Trophoblast cell (in vitro differentiated cells and primary cell): ENCODE results near the gene SMIM44.

ENCODE experiments used
- DNase-seq, 2 donors: peaks; one replicate each; pipeline ENCODE4 v3.0.0-alpha.2; 2016
- H2AFZ ChIP-seq: 2 replicates; pipeline ENCODE4 v1.6.1; 2013; ENCODE audit warnings: low read length, moderate library complexity, mild to moderate bottlenecking; ENCODE audit not compliant: insufficient read depth, poor library complexity
- H2AK5ac ChIP-seq: 2 replicates; pipeline ENCODE4 v1.6.1; 2013; ENCODE audit warnings: mild to moderate bottlenecking, low read length
- H2BK120ac ChIP-seq: 2 replicates; pipeline ENCODE4 v1.6.1; 2013; ENCODE audit warnings: low read length, mild to moderate bottlenecking, moderate library complexity; ENCODE audit not compliant: insufficient read depth, poor library complexity
- H2BK12ac ChIP-seq: 2 replicates; pipeline ENCODE4 v1.6.1; 2013; ENCODE audit warnings: mild to moderate bottlenecking, low read length, moderate library complexity
- H2BK5ac ChIP-seq: 2 replicates; pipeline ENCODE4 v1.6.1; 2013; ENCODE audit warnings: low read length, low read depth, moderate library complexity, mild to moderate bottlenecking; ENCODE audit not compliant: poor library complexity
- H3K14ac ChIP-seq: 2 replicates; pipeline ENCODE4 v1.6.1; 2013; ENCODE audit warnings: mild to moderate bottlenecking, low read length
- H3K18ac ChIP-seq: 2 replicates; pipeline ENCODE4 v1.6.1; 2013; ENCODE audit warnings: mild to moderate bottlenecking, low read length
- H3K23ac ChIP-seq: 2 replicates; pipeline ENCODE4 v1.6.1; 2013; ENCODE audit warnings: low read length
- H3K27ac ChIP-seq: 2 replicates; pipeline ENCODE4 v1.5.1; 2013; ENCODE audit warnings: low read depth, mild to moderate bottlenecking, inconsistent platforms, low read length, moderate library complexity
- H3K27me3 ChIP-seq: 2 replicates; pipeline ENCODE4 v1.6.1; 2013; ENCODE audit warnings: inconsistent platforms, mild to moderate bottlenecking, low read length, moderate library complexity; ENCODE audit not compliant: insufficient read depth
- H3K36me3 ChIP-seq, 2 experiments: 1 replicate in 1 of 2; 2 replicates in 1 of 2; pipeline ENCODE4 v1.6.1; 2013; ENCODE audit warnings: low read length in 2 of 2, mild to moderate bottlenecking in 2 of 2, moderate library complexity in 1 of 2; ENCODE audit not compliant: insufficient read depth in 2 of 2, control insufficient read depth in 1 of 2
- H3K4ac ChIP-seq: 2 replicates; pipeline ENCODE4 v1.6.1; 2013; ENCODE audit warnings: low read depth, mild to moderate bottlenecking, low read length, moderate library complexity
- H3K4me1 ChIP-seq, 2 experiments: 1 replicate in 1 of 2; 2 replicates in 1 of 2; pipeline ENCODE4 v1.6.1; 2013; ENCODE audit warnings: low read length in 2 of 2, mild to moderate bottlenecking in 2 of 2, moderate library complexity in 1 of 2; ENCODE audit not compliant: insufficient read depth in 2 of 2, control insufficient read depth in 1 of 2
- H3K4me2 ChIP-seq: 2 replicates; pipeline ENCODE4 v1.6.1; 2013; ENCODE audit warnings: inconsistent platforms, mild to moderate bottlenecking, low read length, moderate library complexity
- H3K4me3 ChIP-seq: 2 replicates; pipeline ENCODE4 v1.5.1; 2013; ENCODE audit warnings: mild to moderate bottlenecking, low read depth, low read length, inconsistent platforms
- H3K79me1 ChIP-seq: one replicate; pipeline ENCODE4 v1.6.1; 2013; ENCODE audit warnings: low read length
- H3K79me2 ChIP-seq: 2 replicates; pipeline ENCODE4 v1.6.1; 2013; ENCODE audit warnings: low read length, mild to moderate bottlenecking; ENCODE audit not compliant: control insufficient read depth, insufficient read depth, poor library complexity
- H3K9ac ChIP-seq: 2 replicates; pipeline ENCODE4 v1.6.1; 2013; ENCODE audit warnings: mild to moderate bottlenecking, low read length
- H3K9me3 ChIP-seq: 2 replicates; pipeline ENCODE4 v1.6.1; 2013; ENCODE audit warnings: low read depth, mild to moderate bottlenecking, control low read depth, inconsistent platforms, low read length; ENCODE audit not compliant: insufficient read depth
- H4K12ac ChIP-seq: 2 replicates; pipeline ENCODE4 v1.6.1; 2013; ENCODE audit warnings: low read depth, mild to moderate bottlenecking, low read length, moderate library complexity
- H4K8ac ChIP-seq: 2 replicates; pipeline ENCODE4 v1.6.1; 2013; ENCODE audit warnings: low read depth, mild to moderate bottlenecking, low read length, moderate library complexity
- H4K91ac ChIP-seq: one replicate; pipeline ENCODE4 v1.6.1; 2013; ENCODE audit warnings: low read depth, mild to moderate bottlenecking, low read length, moderate library complexity
- WGBS: extraction: QIAGEN DNeasy Blood & Tissue Kit; methylation state at CpG from one replicate; pipeline ENCODE4 v1.1.7; 2013; ENCODE audit warnings: missing lambda C conversion rate; ENCODE audit not compliant: insufficient read length, insufficient coverage; ENCODE audit errors: extremely low coverage; 5-methylcytosine and 5-hydroxymethylcytosine counted together

SMIM44 gene

DNA sequence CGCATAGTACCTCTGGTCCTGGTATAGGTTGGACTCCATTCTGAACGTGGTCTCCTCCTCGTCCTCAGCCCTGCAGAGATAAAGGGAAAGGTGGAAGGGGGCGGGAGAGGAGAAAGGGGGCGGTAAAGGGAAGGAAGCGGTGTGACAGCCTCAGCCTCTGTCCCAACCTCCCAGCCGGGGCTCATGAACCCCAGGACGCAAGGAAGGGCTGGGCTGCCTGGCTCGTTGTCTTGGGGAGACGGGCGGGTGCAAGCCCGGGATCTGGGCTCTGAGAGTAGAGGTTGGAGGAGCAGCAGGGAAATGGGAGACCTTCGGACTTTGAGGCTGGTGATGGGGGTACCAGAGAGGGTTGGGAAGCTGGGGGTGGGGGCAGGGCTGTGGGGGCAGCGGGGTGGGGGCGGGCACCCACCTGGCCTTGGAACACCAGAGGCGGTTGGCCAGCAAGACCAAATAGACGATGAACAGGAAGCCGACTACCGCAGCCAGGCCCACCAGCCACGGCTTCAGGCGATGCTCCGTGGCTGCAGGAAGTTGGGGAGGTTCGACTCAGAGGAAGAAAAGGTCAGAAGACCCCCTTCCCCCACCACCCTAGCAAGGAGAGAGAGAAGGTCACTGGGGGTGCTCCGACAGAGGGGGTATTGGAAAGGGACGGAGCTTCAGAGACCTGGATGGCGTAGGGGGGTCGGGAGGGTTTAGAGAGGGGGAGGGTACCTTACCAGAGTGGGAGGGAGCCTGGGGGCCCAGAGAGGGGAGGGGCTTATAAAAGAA lies 4.6 kb downstream of the SMIM44 start:
- Histone ChIP-seq H3K27ac (no peak overlapping the region), H2AK5ac (no peak overlapping the region), H3K4ac (no peak overlapping the region), H4K91ac (no peak overlapping the region), H3K4me1 (no peaks in the 10 kb centered on the region), H4K8ac (no peak overlapping the region), H3K27me3 (no peaks in the 10 kb centered on the region), H2BK120ac (no peak overlapping the region), H2BK5ac (no peak overlapping the region), H3K36me3 (no peaks in the 10 kb centered on the region), H3K79me1 (no peaks in the 10 kb centered on the region), H3K23ac (no peak overlapping the region), H4K12ac (no peak overlapping the region), H3K18ac (no peak overlapping the region), H3K9ac (no peak overlapping the region), H3K14ac (no peak overlapping the region), H3K4me3 (no peak overlapping the region), H3K79me2 (no peaks in the 10 kb centered on the region), H3K9me3 (peaks cover 20% of the 10 kb centered on the region), H2BK12ac (no peak overlapping the region), H3K4me2 (no peak overlapping the region), H2AFZ (no peak overlapping the region)
- no CpG with 5 or more reads among the region's 27 CpGs for WGBS
- no peak for DNase-seq

DNA sequence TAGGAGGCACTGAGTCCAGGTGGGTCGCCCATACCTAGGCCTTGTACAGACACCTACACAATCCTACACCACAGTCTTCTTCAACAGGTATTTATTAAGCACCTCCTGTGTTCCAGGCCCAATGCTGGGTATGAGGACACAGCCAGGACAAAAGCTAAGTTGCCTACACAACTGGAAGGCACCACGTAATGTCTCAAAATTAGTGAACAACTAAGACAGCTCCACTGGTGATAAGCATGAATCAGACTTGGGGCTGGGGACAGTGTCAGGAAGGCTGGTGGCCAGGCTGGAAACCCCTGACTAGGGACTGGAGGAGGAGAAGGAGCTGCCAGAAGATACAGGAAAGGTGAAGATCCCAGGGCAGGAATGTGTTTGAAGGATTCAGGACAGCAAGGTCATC lies 5.3 kb downstream of the SMIM44 start:
- Histone ChIP-seq H3K36me3 (no peaks in the 10 kb centered on the region), H3K4ac (no peak overlapping the region), H2AK5ac (no peak overlapping the region), H2AFZ (no peak overlapping the region), H2BK120ac (no peak overlapping the region), H3K4me1 (no peaks in the 10 kb centered on the region), H2BK12ac (no peak overlapping the region), H3K79me2 (no peaks in the 10 kb centered on the region), H3K9me3 (peaks cover 20% of the 10 kb centered on the region), H2BK5ac (no peak overlapping the region), H3K27ac (no peak overlapping the region), H4K8ac (no peak overlapping the region), H3K14ac (no peak overlapping the region), H3K9ac (no peak overlapping the region), H3K27me3 (no peaks in the 10 kb centered on the region), H3K79me1 (no peaks in the 10 kb centered on the region), H3K4me3 (no peak overlapping the region), H3K23ac (no peak overlapping the region), H4K91ac (no peak overlapping the region), H4K12ac (no peak overlapping the region), H3K18ac (no peak overlapping the region), H3K4me2 (no peak overlapping the region)
- WGBS: no CpG with 5 or more reads among the region's 2 CpGs
- DNase-seq: no peak

DNA sequence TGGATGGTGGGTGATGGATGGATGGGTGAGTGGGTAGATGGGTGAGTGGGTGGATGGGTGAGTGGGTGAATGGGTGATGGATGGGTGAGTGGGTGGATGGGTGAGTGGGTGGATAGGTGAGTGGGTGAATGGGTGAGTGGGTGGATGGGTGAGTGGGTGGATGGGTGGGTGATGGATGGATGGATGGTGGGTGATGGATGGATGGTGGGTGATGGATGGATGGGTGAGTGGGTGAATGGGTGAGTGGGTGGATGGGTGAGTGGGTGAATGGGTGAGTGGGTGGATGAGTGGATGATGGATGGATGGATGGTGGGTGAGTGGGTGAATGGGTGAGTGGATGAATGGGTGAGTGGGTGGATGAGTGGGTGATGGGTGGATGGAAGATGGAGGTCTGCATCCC lies 5.7 kb downstream of the SMIM44 start:
- peaks cover 20% of the 10 kb centered on the region for H3K9me3 ChIP-seq
- no peak overlapping the region for H3K4me2 ChIP-seq
- no peaks in the 10 kb centered on the region for H3K27me3 ChIP-seq
- H3K4me3 ChIP-seq: no peak overlapping the region
- H3K36me3 ChIP-seq: no peaks in the 10 kb centered on the region
- no peak overlapping the region for H2BK12ac ChIP-seq
- H3K27ac ChIP-seq: no peak overlapping the region
- no peak overlapping the region for H3K18ac ChIP-seq
- H2BK5ac ChIP-seq: no peak overlapping the region
- no peak overlapping the region for H2AK5ac ChIP-seq
- no peak overlapping the region for H2BK120ac ChIP-seq
- H3K4ac ChIP-seq: no peak overlapping the region
- no peak overlapping the region for H4K91ac ChIP-seq
- no peak overlapping the region for H4K12ac ChIP-seq
- no peaks in the 10 kb centered on the region for H3K79me2 ChIP-seq
- H3K14ac ChIP-seq: no peak overlapping the region
- H3K23ac ChIP-seq: no peak overlapping the region
- H4K8ac ChIP-seq: no peak overlapping the region
- no peaks in the 10 kb centered on the region for H3K79me1 ChIP-seq
- no peak overlapping the region for H2AFZ ChIP-seq
- no peak overlapping the region for H3K9ac ChIP-seq
- no peaks in the 10 kb centered on the region for H3K4me1 ChIP-seq
- DNase-seq: no peak

DNA sequence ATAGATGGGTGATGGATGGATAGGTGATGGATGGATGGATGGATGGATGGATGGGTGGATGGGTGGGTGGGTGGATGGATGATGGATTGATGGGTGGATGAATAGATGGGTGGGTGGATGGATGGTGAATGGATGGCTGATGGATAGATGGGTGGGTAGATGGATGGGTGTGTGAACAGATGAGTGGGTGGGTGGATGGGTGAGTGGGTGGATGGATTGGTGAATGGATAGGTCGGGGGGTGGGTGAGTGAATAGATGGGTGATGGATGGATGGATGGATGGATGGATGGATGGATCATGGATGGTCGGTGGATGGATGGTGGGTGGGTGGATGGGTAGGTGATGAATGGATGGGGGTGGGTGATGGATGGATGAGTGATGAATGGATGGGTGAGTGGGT lies 6.4 kb downstream of the SMIM44 start:
- no peaks in the 10 kb centered on the region for H3K36me3 ChIP-seq
- H3K14ac ChIP-seq: no peak overlapping the region
- no peaks in the 10 kb centered on the region for H3K27me3 ChIP-seq
- no peak overlapping the region for H2BK120ac ChIP-seq
- no peak overlapping the region for H3K27ac ChIP-seq
- H4K12ac ChIP-seq: no peak overlapping the region
- no peak overlapping the region for H3K9ac ChIP-seq
- no peak overlapping the region for H3K18ac ChIP-seq
- no peak overlapping the region for H2AK5ac ChIP-seq
- H3K4ac ChIP-seq: no peak overlapping the region
- H3K9me3 ChIP-seq: peaks cover 20% of the 10 kb centered on the region
- H2BK5ac ChIP-seq: no peak overlapping the region
- no peak overlapping the region for H3K4me3 ChIP-seq
- no peak overlapping the region for H4K8ac ChIP-seq
- no peak overlapping the region for H2AFZ ChIP-seq
- no peak overlapping the region for H2BK12ac ChIP-seq
- H3K79me2 ChIP-seq: no peaks in the 10 kb centered on the region
- WGBS: no CpG with 5 or more reads among the region's 2 CpGs
- no peak overlapping the region for H3K4me2 ChIP-seq
- H3K23ac ChIP-seq: no peak overlapping the region
- H3K79me1 ChIP-seq: no peaks in the 10 kb centered on the region
- no peak overlapping the region for H4K91ac ChIP-seq
- H3K4me1 ChIP-seq: no peaks in the 10 kb centered on the region
- no peak for DNase-seq
